Measurements from ENCODE around the gene WDR93.

Gene WDR93

GRCh38 chr15:89647191-89647851, 43.3 kb upstream of the WDR93 start:
- TF ChIP-seq POLR2A (IDR thresholded peaks at IDR 0.05; ENCODE audit: extremely low read depth, insufficient read length), result no peak
- no peak for TF ChIP-seq MYC (IDR thresholded peaks at IDR 0.05; ENCODE audit: low read depth, low read length)
- peak; percentile 91 for TF ChIP-seq CTCF (IDR thresholded peaks at IDR 0.05; ENCODE audit: low read depth, low read length)
- DNase-seq (ENCODE audit: low read depth), result peak; percentile 69
- no peak overlapping the region for H3K4me3 ChIP-seq (ENCODE audit: low read depth, low read length)

GRCh38 chr15:89648106-89649012, 42.3 kb upstream of the WDR93 start:
- H3K4me3 ChIP-seq (ENCODE audit: low read depth, low read length), result no peak overlapping the region
- TF ChIP-seq MYC (IDR thresholded peaks at IDR 0.05; ENCODE audit: low read depth, low read length), result no peak
- TF ChIP-seq CTCF (IDR thresholded peaks at IDR 0.05; ENCODE audit: low read depth, low read length), result no peak
- no peak for TF ChIP-seq POLR2A (IDR thresholded peaks at IDR 0.05; ENCODE audit: extremely low read depth, insufficient read length)
- no peak for TF ChIP-seq MAX (IDR thresholded peaks at IDR 0.05; ENCODE audit: low read depth, low read length)

GRCh38 chr15:89649013-89649625, 41.5 kb upstream of the WDR93 start:
- TF ChIP-seq MAX (IDR thresholded peaks at IDR 0.05; ENCODE audit: low read depth, low read length), result no peak
- TF ChIP-seq MYC (IDR thresholded peaks at IDR 0.05; ENCODE audit: low read depth, low read length), result no peak
- no peak for TF ChIP-seq POLR2A (IDR thresholded peaks at IDR 0.05; ENCODE audit: extremely low read depth, insufficient read length)
- no peak for TF ChIP-seq CTCF (IDR thresholded peaks at IDR 0.05; ENCODE audit: low read depth, low read length)
- no peak overlapping the region for H3K4me3 ChIP-seq (ENCODE audit: low read depth, low read length)
- no peak for DNase-seq (ENCODE audit: low read depth)

More at GRCh38 chr15:89648106-89649012, 42.3 kb upstream of the WDR93 start:
- DNase-seq (ENCODE audit: low read depth), result no peak

GRCh38 chr15:89649716-89650115, 40.9 kb upstream of the WDR93 start:
- H3K4me3 ChIP-seq (ENCODE audit: low read depth, low read length), result no peak overlapping the region
- TF ChIP-seq CTCF (IDR thresholded peaks at IDR 0.05; ENCODE audit: low read depth, low read length) (no peak), MYC (IDR thresholded peaks at IDR 0.05; ENCODE audit: low read depth, low read length) (no peak), POLR2A (IDR thresholded peaks at IDR 0.05; ENCODE audit: extremely low read depth, insufficient read length) (no peak), MAX (IDR thresholded peaks at IDR 0.05; ENCODE audit: low read depth, low read length) (no peak)
- no peak for DNase-seq (ENCODE audit: low read depth)

- TF ChIP-seq CTCF (IDR thresholded peaks at IDR 0.05; ENCODE audit: low read depth, low read length) (no peak), POLR2A (IDR thresholded peaks at IDR 0.05; ENCODE audit: extremely low read depth, insufficient read length) (no peak), MYC (IDR thresholded peaks at IDR 0.05; ENCODE audit: low read depth, low read length) (no peak), MAX (IDR thresholded peaks at IDR 0.05; ENCODE audit: low read depth, low read length) (no peak)
- DNase-seq (ENCODE audit: low read depth), result no peak
- no peak overlapping the region for H3K4me3 ChIP-seq (ENCODE audit: low read depth, low read length)
Observed at GRCh38 chr15:89652131-89652530, 38.5 kb upstream of the WDR93 start.
